ENCODE measurements around the gene MMD.

Gene MMD

GRCh38 chr17:55354010-55354409 lies 67.6 kb downstream of the MMD start:
- no peak for DNase-seq (ENCODE audit: low read depth, low spot score)

- DNase-seq (ENCODE audit: low read depth, low spot score): no peak
Measured at GRCh38 chr17:55351226-55351625, 70.4 kb downstream of the MMD start.

GRCh38 chr17:55350825-55351205 lies 70.8 kb downstream of the MMD start:
- DNase-seq (ENCODE audit: low read depth, low spot score): no peak

- DNase-seq (ENCODE audit: low read depth, low spot score): no peak
Measured at GRCh38 chr17:55348749-55349354, 72.8 kb downstream of the MMD start.

GRCh38 chr17:55347341-55347740 lies 74.3 kb downstream of the MMD start:
- no peak for DNase-seq (ENCODE audit: low read depth, low spot score)

GRCh38 chr17:55346658-55347057 lies 75.0 kb downstream of the MMD start:
- no peak for DNase-seq (ENCODE audit: low read depth, low spot score)

- no peak for DNase-seq (ENCODE audit: low read depth, low spot score)
Measured at GRCh38 chr17:55345132-55345531, 76.5 kb downstream of the MMD start.

GRCh38 chr17:55344514-55344997 lies 77.1 kb downstream of the MMD start:
- no peak for DNase-seq (ENCODE audit: low read depth, low spot score)

GRCh38 chr17:55343900-55344513 lies 77.6 kb downstream of the MMD start:
- no peak for DNase-seq (ENCODE audit: low read depth, low spot score)

GRCh38 chr17:55342800-55343585 lies 78.6 kb downstream of the MMD start:
- DNase-seq (ENCODE audit: low read depth, low spot score): no peak
